K562 (cell line): ENCODE results near the gene ELMO1. TPM values are rescaled to one million over a fixed set of nuclear protein-coding genes. Genes with fewer than 3 reads are reported as not detected.

Source experiments
- ATAC-seq: fragments of 200-7000 bp; cut with Tn5 transposase; 3 replicates; pipeline ENCODE4 v1.9.1; 2020; ENCODE audit warnings: moderate library complexity
- BruUV-seq: library from RNA; stranded (reverse); fragments of 400-500 nt; replicated peaks from 2 replicates; lab custom pipeline; 2021; lab: Mats Ljungman, UMichigan
- CTCF ChIA-PET: fragments of 300-600 bp; formaldehyde crosslinking; extraction: SDS; loops from one replicate; lab custom pipeline; 2021; ENCODE audit warnings: low intra/inter-chr PET ratio; lab: Yijun Ruan, JAX
- POLR2A ChIA-PET: fragments of 300-600, 350-650 bp; sonication (Branson Sonifier 250); formaldehyde crosslinking; extraction: SDS; loops from one replicate; lab custom pipeline; 2021; ENCODE audit warnings: antibody characterized with exemption, inconsistent platforms; lab: Yijun Ruan, JAX
- DNase-seq, 4 experiments: peaks; one replicate each; pipeline versions ENCODE4 v3.0.0 to v3.0.0-alpha.2; 2011 to 2018; ENCODE audit warnings: low spot score in 3 of 4, mixed read lengths in 3 of 4; ENCODE audit errors: extremely low read depth in 1 of 4
- FAIRE-seq: peaks from 2 replicates; lab custom pipeline; 2011; peaks lifted over from hg19 to GRCh38; lab: Jason Lieb, UNC
- H2AFZ ChIP-seq: 2 replicates; pipeline ENCODE4 v1.6.0; 2011; ENCODE audit warnings: low read depth, low read length, control low read depth, inconsistent platforms
- H3K27ac ChIP-seq: fragments of 200-600 bp; 3 replicates; pipeline ENCODE4 v1.8.0; 2011; ENCODE audit warnings: low read depth, mild to moderate bottlenecking, control low read depth, inconsistent platforms, low read length, moderate library complexity, mixed read lengths; ENCODE audit errors: extremely low read depth
- H3K27me3 ChIP-seq, 2 experiments: fragments of 300-600 bp in 1 of 2; 2 replicates in 1 of 2; 3 replicates in 1 of 2; pipeline versions ENCODE4 v1.6.0 to v1.8.0; 2011; ENCODE audit warnings: inconsistent platforms in 2 of 2, low read length in 2 of 2, mild to moderate bottlenecking in 1 of 2, mixed read lengths in 1 of 2, moderate library complexity in 1 of 2; ENCODE audit not compliant: control insufficient read depth in 2 of 2, insufficient read depth in 2 of 2
- H3K36me3 ChIP-seq: fragments of 300-600 bp; 3 replicates; pipeline ENCODE4 v1.8.0; 2011; ENCODE audit warnings: mild to moderate bottlenecking, low read length, inconsistent platforms; ENCODE audit not compliant: control insufficient read depth, insufficient read depth
- H3K4me1 ChIP-seq, 2 experiments: fragments of 200-600 bp in 1 of 2; replicated peaks in 1 of 2; 2 replicates in 1 of 2; 3 replicates in 1 of 2; pipeline versions ENCODE4 v1.5.1 to v1.8.0; 2011; ENCODE audit warnings: inconsistent platforms in 2 of 2, low read length in 2 of 2, mild to moderate bottlenecking in 1 of 2, mixed read lengths in 1 of 2, moderate library complexity in 1 of 2; ENCODE audit not compliant: control insufficient read depth in 2 of 2, insufficient read depth in 2 of 2
- H3K4me2 ChIP-seq: 2 replicates; pipeline ENCODE4 v1.6.1; 2011; ENCODE audit warnings: low read length, control low read depth, inconsistent platforms, mixed read lengths; ENCODE audit not compliant: insufficient read depth
- H3K4me3 ChIP-seq: fragments of 200-600 bp; sonication (generic), shearing (Covaris generic); 2 replicates; pipeline ENCODE4 v1.5.1; 2016; ENCODE audit warnings: control low read depth, inconsistent platforms
- H3K79me2 ChIP-seq: fragments of 200-600 bp; 3 replicates; pipeline ENCODE4 v1.8.0; 2011; ENCODE audit warnings: low read length, inconsistent platforms; ENCODE audit not compliant: control insufficient read depth, insufficient read depth
- H3K9ac ChIP-seq, 2 experiments: 2 replicates each; pipeline versions ENCODE4 v1.6.0 to v1.6.1; 2011; ENCODE audit warnings: low read depth in 2 of 2, low read length in 2 of 2, control low read depth in 1 of 2, inconsistent platforms in 1 of 2, mild to moderate bottlenecking in 1 of 2, mixed read lengths in 1 of 2; ENCODE audit not compliant: insufficient read depth in 1 of 2
- H3K9me1 ChIP-seq: one replicate; pipeline ENCODE4 v1.6.0; 2011; ENCODE audit warnings: inconsistent platforms, mild to moderate bottlenecking, low read length, moderate library complexity; ENCODE audit not compliant: control insufficient read depth, insufficient read depth
- H3K9me3 ChIP-seq: replicated peaks from 2 replicates; pipeline ENCODE4 v1.5.1; 2011; ENCODE audit warnings: low read depth, low read length, inconsistent platforms; ENCODE audit not compliant: control insufficient read depth, insufficient read depth
- H4K20me1 ChIP-seq: replicated peaks from 2 replicates; pipeline ENCODE4 v1.6.1; 2011; ENCODE audit warnings: low read length, inconsistent platforms, mixed read lengths; ENCODE audit not compliant: control insufficient read depth, insufficient read depth
- DNMT1 ChIP-seq: fragments of 450-650 bp; IDR thresholded peaks from 2 replicates; pipeline ENCODE4 v1.6.1; 2016; ENCODE audit warnings: antibody characterized with exemption, mild to moderate bottlenecking
- ETV6 ChIP-seq, 3 experiments: fragments of 150-350 bp in 1 of 3; sonication (generic) in 1 of 3; formaldehyde crosslinking in 1 of 3; IDR thresholded peaks; 2 replicates each; pipeline versions ENCODE4 v1.6.1 to v1.8.0; 2014 to 2022; ENCODE audit warnings: borderline replicate concordance in 2 of 3, low read depth in 2 of 3, antibody characterized with exemption in 1 of 3, low read length in 1 of 3, mild to moderate bottlenecking in 1 of 3, missing genetic modification reagents in 1 of 3
- FOXJ3 ChIP-seq: sonication (generic); formaldehyde crosslinking; IDR thresholded peaks from 2 replicates; pipeline ENCODE4 v1.4.0; 2020; ENCODE audit warnings: mild to moderate bottlenecking, missing genetic modification reagents
- HCFC1 ChIP-seq: IDR thresholded peaks from 2 replicates; pipeline ENCODE4 v1.6.1; 2012; ENCODE audit warnings: low read depth, low read length, improper control_type of control experiment
- HNRNPLL ChIP-seq: fragments of 200-400 bp; formaldehyde crosslinking; IDR thresholded peaks from 2 replicates; pipeline ENCODE4 v1.6.1; 2017; ENCODE audit warnings: low read length, low read depth, mild to moderate bottlenecking; ENCODE audit not compliant: poor library complexity, severe bottlenecking
- MED1 ChIP-seq: sonication (generic); formaldehyde crosslinking; IDR thresholded peaks from 2 replicates; pipeline ENCODE4 v1.8.1; 2023; ENCODE audit warnings: missing genetic modification reagents, borderline replicate concordance
- MTF1 ChIP-seq: fragments of 250-450 bp; sonication (Bioruptor Pico); IDR thresholded peaks from 2 replicates; pipeline ENCODE4 v1.9.0; 2021; ENCODE audit warnings: moderate library complexity, mild to moderate bottlenecking, inconsistent platforms, borderline replicate concordance
- NFRKB ChIP-seq: fragments of 450-650 bp; IDR thresholded peaks from 2 replicates; pipeline ENCODE4 v1.6.1; 2016; ENCODE audit warnings: low read depth
- RBFOX2 ChIP-seq: fragments of 200-400 bp; formaldehyde crosslinking; IDR thresholded peaks from 2 replicates; pipeline ENCODE4 v1.6.1; 2017; ENCODE audit warnings: low read depth, mild to moderate bottlenecking, low read length, moderate library complexity
- TCF15 ChIP-seq: fragments of 250-450 bp; sonication (Bioruptor Pico); IDR thresholded peaks from 2 replicates; pipeline ENCODE4 v1.8.0; 2022; ENCODE audit warnings: moderate library complexity, mild to moderate bottlenecking, inconsistent platforms
- ZBTB9 ChIP-seq: fragments of 450-650 bp; formaldehyde crosslinking; IDR thresholded peaks from 2 replicates; pipeline ENCODE4 v1.4.0; 2020; ENCODE audit warnings: mild to moderate bottlenecking, moderate library complexity
- WGBS: fragments of 100-300 bp; shearing (Covaris generic); methylation state at CpG from one replicate; pipeline ENCODE4 v1.1.6; 2016; ENCODE audit warnings: low coverage, mixed read lengths; ENCODE audit not compliant: insufficient coverage; ENCODE audit errors: missing lambda C conversion rate; 5-methylcytosine and 5-hydroxymethylcytosine counted together
- in situ Hi-C: fragments of 300-500 bp; cut with MboI; formaldehyde crosslinking; loops from 4 replicates; pipeline ENCODE4 v1.15.0; 2018; ENCODE audit warnings: inconsistent platforms, mixed read lengths
- intact Hi-C: fragments of 100-400 bp; cut with micrococcal nuclease; formaldehyde crosslinking; loops from 2 replicates; pipeline ENCODE4 v1.14.2; 2022
- polyA plus RNA-seq, 8 experiments: library from polyadenylated mRNA; depleted of rRNA in 4 of 8; stranded (reverse) in 5 of 8; unstranded in 3 of 8; fragments of >200 nt; fragmentation: Nextera tagmentation in 2 of 8; fragmentation: Illumina TruSeq in 1 of 8; extraction: Ambion mirVana in 2 of 8; extraction: Trizol in 1 of 8; gene quantifications; 2 replicates each; pipeline versions ENCODE4 v1.2.1 to v1.2.3, GENCODE V29; 2011 to 2014; ENCODE audit warnings: inconsistent platforms in 1 of 8, missing spikeins in 1 of 8
- total RNA-seq, 7 experiments: library from RNA; depleted of rRNA in 6 of 7; stranded (reverse); fragments of >200 nt in 6 of 7; fragmentation: Illumina TruSeq in 2 of 7; extraction: Trizol in 2 of 7; gene quantifications; 2 replicates each; pipeline versions ENCODE4 v1.2.1 to v1.2.3, GENCODE V29; 2011 to 2021; ENCODE audit warnings: low replicate concordance in 1 of 7
- TF ChIP-seq, protein P1 (sequence below): fragments of 250-450 bp; sonication (Bioruptor Pico); IDR thresholded peaks from 2 replicates; pipeline ENCODE4 v1.5.0; 2020; ENCODE audit warnings: mild to moderate bottlenecking
- TF ChIP-seq, protein P2 (sequence below): fragments of 450-650 bp; formaldehyde crosslinking; IDR thresholded peaks from 2 replicates; pipeline ENCODE4 v1.4.0; 2020; ENCODE audit warnings: mild to moderate bottlenecking
- TF ChIP-seq, protein P3 (sequence below): fragments of 250-450 bp; sonication (Bioruptor Pico); IDR thresholded peaks from 2 replicates; pipeline ENCODE4 v1.5.0; 2020; ENCODE audit warnings: mild to moderate bottlenecking, borderline replicate concordance

The ELMO1 gene
- total and polyA plus RNA-seq, 9 of the 15 experiments (the other 6 are each of a cell fraction or from before 2014, with no cell fraction given): 0.36 to 7.2 (median 3.6) TPM

DNA sequence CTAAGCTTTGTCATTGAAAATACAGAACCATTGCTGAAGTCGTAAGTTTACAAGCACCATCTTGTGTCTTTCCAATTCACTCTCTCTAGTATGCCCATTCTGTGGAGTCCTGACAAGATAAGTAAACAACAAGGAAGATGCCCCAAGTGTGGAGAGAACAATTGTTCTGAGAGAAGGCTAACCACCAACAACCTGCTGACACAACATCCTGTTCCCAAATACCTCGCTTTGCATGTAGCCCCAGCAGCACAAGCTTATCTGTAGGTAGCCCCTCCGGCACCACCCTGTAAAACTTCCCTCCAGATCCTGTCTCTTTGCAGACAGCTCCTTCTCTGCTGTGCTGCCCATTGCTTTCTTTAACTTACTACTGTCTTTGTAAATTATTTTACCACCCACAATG lies 491.0 kb downstream of the ELMO1 start (continued):
- TF ChIP-seq, protein P1, sequence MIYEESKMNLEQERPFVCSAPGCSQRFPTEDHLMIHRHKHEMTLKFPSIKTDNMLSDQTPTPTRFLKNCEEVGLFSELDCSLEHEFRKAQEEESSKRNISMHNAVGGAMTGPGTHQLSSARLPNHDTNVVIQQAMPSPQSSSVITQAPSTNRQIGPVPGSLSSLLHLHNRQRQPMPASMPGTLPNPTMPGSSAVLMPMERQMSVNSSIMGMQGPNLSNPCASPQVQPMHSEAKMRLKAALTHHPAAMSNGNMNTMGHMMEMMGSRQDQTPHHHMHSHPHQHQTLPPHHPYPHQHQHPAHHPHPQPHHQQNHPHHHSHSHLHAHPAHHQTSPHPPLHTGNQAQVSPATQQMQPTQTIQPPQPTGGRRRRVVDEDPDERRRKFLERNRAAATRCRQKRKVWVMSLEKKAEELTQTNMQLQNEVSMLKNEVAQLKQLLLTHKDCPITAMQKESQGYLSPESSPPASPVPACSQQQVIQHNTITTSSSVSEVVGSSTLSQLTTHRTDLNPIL (CRISPR knock-in tag): no peak
- TF ChIP-seq, protein P2, sequence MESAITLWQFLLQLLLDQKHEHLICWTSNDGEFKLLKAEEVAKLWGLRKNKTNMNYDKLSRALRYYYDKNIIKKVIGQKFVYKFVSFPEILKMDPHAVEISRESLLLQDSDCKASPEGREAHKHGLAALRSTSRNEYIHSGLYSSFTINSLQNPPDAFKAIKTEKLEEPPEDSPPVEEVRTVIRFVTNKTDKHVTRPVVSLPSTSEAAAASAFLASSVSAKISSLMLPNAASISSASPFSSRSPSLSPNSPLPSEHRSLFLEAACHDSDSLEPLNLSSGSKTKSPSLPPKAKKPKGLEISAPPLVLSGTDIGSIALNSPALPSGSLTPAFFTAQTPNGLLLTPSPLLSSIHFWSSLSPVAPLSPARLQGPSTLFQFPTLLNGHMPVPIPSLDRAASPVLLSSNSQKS (CRISPR knock-in tag): no peak
- no peak for TF ChIP-seq ZBTB9

- no peaks in the 10 kb centered on the region for H3K79me2 ChIP-seq
- no peaks in the 10 kb centered on the region for H3K36me3 ChIP-seq
- WGBS: 2% methylated on average over 6 of the region's 6 CpGs
- no peak for ATAC-seq
- no TSS peak for BruUV-seq
- CTCF ChIA-PET: no interaction called here
- H3K4me3 ChIP-seq: no peak overlapping the region
- H3K27me3 ChIP-seq: no peaks in the 10 kb centered on the region
- no peak overlapping the region for H3K4me2 ChIP-seq
- no peak overlapping the region for H3K9ac ChIP-seq
- no peak overlapping the region for H2AFZ ChIP-seq
- H3K9me1 ChIP-seq: no peaks in the 10 kb centered on the region
- POLR2A ChIA-PET: interaction anchor here (0.6 kb wide), 2 partner anchors 90 to 210 kb away, joined by 3 to 5 read pairs; no protein-coding TSS in a partner anchor
- intact Hi-C loops (no loop called here), in situ Hi-C loops (no loop called here)
- H3K27ac ChIP-seq: no peak overlapping the region
- FAIRE-seq: no peak
- no peaks in the 10 kb centered on the region for H3K4me1 ChIP-seq
- H3K9me3 ChIP-seq: no peaks in the 10 kb centered on the region
- 0 out of 2 replicates have a peak, but pooled peaks cover 3% of the 10 kb centered on the region for H4K20me1 ChIP-seq
- no peak for DNase-seq
- TF ChIP-seq NFRKB: no peak
- no peak for TF ChIP-seq ETV6 (IDR thresholded peaks at IDR 0.05; ENCODE audit: borderline replicate concordance in 1 of 2, low read depth in 2 of 2, low read length in 1 of 2)
- no peak for TF ChIP-seq ETV6 (CRISPR knock-in tag; IDR thresholded peaks at IDR 0.05; ENCODE audit: borderline replicate concordance)
- no peak for TF ChIP-seq FOXJ3
- TF ChIP-seq DNMT1: no peak
- no peak for TF ChIP-seq HCFC1
- TF ChIP-seq RBFOX2: no peak
- TF ChIP-seq MTF1 (CRISPR knock-in tag): no peak
- TF ChIP-seq, protein P3, sequence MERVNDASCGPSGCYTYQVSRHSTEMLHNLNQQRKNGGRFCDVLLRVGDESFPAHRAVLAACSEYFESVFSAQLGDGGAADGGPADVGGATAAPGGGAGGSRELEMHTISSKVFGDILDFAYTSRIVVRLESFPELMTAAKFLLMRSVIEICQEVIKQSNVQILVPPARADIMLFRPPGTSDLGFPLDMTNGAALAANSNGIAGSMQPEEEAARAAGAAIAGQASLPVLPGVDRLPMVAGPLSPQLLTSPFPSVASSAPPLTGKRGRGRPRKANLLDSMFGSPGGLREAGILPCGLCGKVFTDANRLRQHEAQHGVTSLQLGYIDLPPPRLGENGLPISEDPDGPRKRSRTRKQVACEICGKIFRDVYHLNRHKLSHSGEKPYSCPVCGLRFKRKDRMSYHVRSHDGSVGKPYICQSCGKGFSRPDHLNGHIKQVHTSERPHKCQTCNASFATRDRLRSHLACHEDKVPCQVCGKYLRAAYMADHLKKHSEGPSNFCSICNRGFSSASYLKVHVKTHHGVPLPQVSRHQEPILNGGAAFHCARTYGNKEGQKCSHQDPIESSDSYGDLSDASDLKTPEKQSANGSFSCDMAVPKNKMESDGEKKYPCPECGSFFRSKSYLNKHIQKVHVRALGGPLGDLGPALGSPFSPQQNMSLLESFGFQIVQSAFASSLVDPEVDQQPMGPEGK (CRISPR knock-in tag): no peak
- TF ChIP-seq HNRNPLL: no peak
- TF ChIP-seq MED1 (CRISPR knock-in tag): no peak
- TF ChIP-seq TCF15 (CRISPR knock-in tag): no peak
These were observed 491.9 kb downstream of the ELMO1 start for GRCh38 chr7:36956814-36957213.
